ENCODE data around the gene SPAG16. TPM values are rescaled to one million over a fixed set of nuclear protein-coding genes. Genes with fewer than 3 reads are reported as not detected.

The SPAG16 gene
- total and polyA plus RNA-seq, 10 donors: 9.0 to 19.7 (median 12.2) TPM

GRCh38 chr2:214215107-214215506 is 930.8 kb downstream of the SPAG16 start:
- intact Hi-C loops (cut with DNase I; ENCODE audit: low total_unique reads): no loop called here
- no peak for TF ChIP-seq POLR2A (IDR thresholded peaks at IDR 0.05)
- TF ChIP-seq CTCF (IDR thresholded peaks at IDR 0.05 in 8 of 11, conservative IDR thresholded peaks at IDR 0.05 in 3 of 11): no peak
- TF ChIP-seq POLR2AphosphoS5 (IDR thresholded peaks at IDR 0.05): no peak
- H3K4me3 ChIP-seq: no peak overlapping the region
- no peak overlapping the region for H3K27ac ChIP-seq
- DNase-seq: no peak
- H3K4me1 ChIP-seq: no peaks in the 10 kb centered on the region
- H3K27me3 ChIP-seq (replicated peaks in 1 of 7): no peaks in the 10 kb centered on the region
- no peaks in the 10 kb centered on the region for H3K9me3 ChIP-seq
- H3K36me3 ChIP-seq: no peaks in the 10 kb centered on the region
- 81 to 95% (median 91%) methylated on average over 1 of the region's 1 CpG for WGBS, 5 donors

GRCh38 chr2:214217136-214217535 is 932.9 kb downstream of the SPAG16 start:
- Histone ChIP-seq H3K4me1 (no peaks in the 10 kb centered on the region), H3K27me3 (replicated peaks in 1 of 7) (no peaks in the 10 kb centered on the region), H3K27ac (no peak overlapping the region), H3K9me3 (no peaks in the 10 kb centered on the region), H3K36me3 (no peaks in the 10 kb centered on the region), H3K4me3 (no peak overlapping the region)
- 40 to 75% (median 60%) methylated on average over 2 of the region's 2 CpGs for WGBS, 5 donors
- DNase-seq: no peak
- intact Hi-C loops (cut with DNase I; ENCODE audit: low total_unique reads): no loop called here
- TF ChIP-seq POLR2A (IDR thresholded peaks at IDR 0.05) (no peak), CTCF (IDR thresholded peaks at IDR 0.05 in 8 of 11, conservative IDR thresholded peaks at IDR 0.05 in 3 of 11) (no peak), POLR2AphosphoS5 (IDR thresholded peaks at IDR 0.05) (no peak)

- Histone ChIP-seq H3K4me3 (no peak overlapping the region), H3K4me1 (no peaks in the 10 kb centered on the region), H3K36me3 (no peaks in the 10 kb centered on the region), H3K27me3 (replicated peaks in 1 of 7) (no peaks in the 10 kb centered on the region), H3K9me3 (no peaks in the 10 kb centered on the region), H3K27ac (no peak overlapping the region)
- TF ChIP-seq POLR2AphosphoS5 (IDR thresholded peaks at IDR 0.05): no peak
- TF ChIP-seq POLR2A (IDR thresholded peaks at IDR 0.05): no peak
- TF ChIP-seq CTCF (IDR thresholded peaks at IDR 0.05 in 8 of 11, conservative IDR thresholded peaks at IDR 0.05 in 3 of 11): no peak
- WGBS, 5 donors: 65 to 76% (median 68%) methylated on average over 1 of the region's 1 CpG
- DNase-seq: no peak
- intact Hi-C loops (cut with DNase I; ENCODE audit: low total_unique reads): no loop called here
These were observed 933.3 kb downstream of the SPAG16 start for GRCh38 chr2:214217599-214217998.

- Histone ChIP-seq H3K4me3 (no peak overlapping the region), H3K4me1 (no peaks in the 10 kb centered on the region), H3K27me3 (replicated peaks in 1 of 7) (no peaks in the 10 kb centered on the region), H3K9me3 (no peaks in the 10 kb centered on the region), H3K36me3 (no peaks in the 10 kb centered on the region), H3K27ac (no peak overlapping the region)
- 59 to 65% (median 60%) methylated on average over 3 of the region's 3 CpGs for WGBS, 5 donors
- TF ChIP-seq POLR2A (IDR thresholded peaks at IDR 0.05) (no peak), CTCF (IDR thresholded peaks at IDR 0.05 in 8 of 11, conservative IDR thresholded peaks at IDR 0.05 in 3 of 11) (no peak), POLR2AphosphoS5 (IDR thresholded peaks at IDR 0.05) (no peak)
- DNase-seq: no peak
- intact Hi-C loops (cut with DNase I; ENCODE audit: low total_unique reads): no loop called here
These were observed 936.0 kb downstream of the SPAG16 start for GRCh38 chr2:214220251-214220650.

Measured in spleen (tissue), 11 donors.